NCI-H128 (cell line): ENCODE data around the gene HSD17B1.
"Not testable (repeated sequence)": the region's sequence is repeated elsewhere in the genome, so short reads cannot be mapped to it uniquely, and the experiment has no call there.

Experiments used
- DNase-seq: peaks from one replicate; lab custom pipeline; 2025; ENCODE audit not compliant: unreplicated experiment; lab: John Stamatoyannopoulos, UW

Gene HSD17B1

GRCh38 chr17:42545755-42546505 is 6.8 kb upstream of the HSD17B1 start:
- not testable (repeated sequence) for DNase-seq

GRCh38 chr17:42547001-42547461 is 5.7 kb upstream of the HSD17B1 start:
- no peak for DNase-seq

- DNase-seq, result no peak
These were observed 5.0 kb upstream of the HSD17B1 start for GRCh38 chr17:42547698-42548069.

DNA sequence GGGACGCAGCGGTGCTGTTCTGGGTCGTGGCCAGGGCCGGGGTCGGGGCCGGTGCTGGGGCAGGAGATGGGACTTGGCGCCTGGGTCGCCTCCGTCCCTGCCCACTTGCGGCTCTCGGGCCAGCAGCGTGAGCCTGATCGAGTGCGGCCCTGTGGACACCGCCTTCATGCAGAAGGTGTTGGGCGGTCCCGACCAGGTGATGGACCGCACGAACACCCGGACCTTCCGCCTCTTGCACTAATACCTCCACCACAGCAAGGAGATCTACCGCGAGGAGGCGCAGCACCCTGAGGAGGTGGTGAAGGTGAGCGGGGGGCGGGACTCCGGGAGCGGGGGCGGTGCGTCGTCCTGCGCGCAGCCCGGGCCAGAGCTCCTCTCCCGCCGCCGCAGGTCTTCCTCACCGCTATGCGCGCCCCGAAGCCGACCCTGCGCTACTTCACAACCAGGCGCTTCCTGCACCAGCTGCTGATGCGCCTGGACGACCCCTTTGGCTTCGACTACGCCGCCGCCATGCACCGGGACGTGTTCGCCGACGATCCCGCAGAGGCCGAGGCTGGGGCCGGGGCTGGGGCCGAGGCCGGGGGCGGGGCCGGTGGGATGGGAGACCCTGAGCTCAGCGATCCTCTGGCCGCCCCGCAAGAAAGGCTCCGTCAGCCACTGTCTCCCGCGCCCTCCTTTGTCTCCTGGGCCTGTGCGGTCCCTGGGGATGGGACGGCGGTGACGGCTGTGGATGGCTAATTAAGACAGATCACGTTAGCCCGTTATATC is 4.5 kb upstream of the HSD17B1 start:
- DNase-seq, result no peak

DNA sequence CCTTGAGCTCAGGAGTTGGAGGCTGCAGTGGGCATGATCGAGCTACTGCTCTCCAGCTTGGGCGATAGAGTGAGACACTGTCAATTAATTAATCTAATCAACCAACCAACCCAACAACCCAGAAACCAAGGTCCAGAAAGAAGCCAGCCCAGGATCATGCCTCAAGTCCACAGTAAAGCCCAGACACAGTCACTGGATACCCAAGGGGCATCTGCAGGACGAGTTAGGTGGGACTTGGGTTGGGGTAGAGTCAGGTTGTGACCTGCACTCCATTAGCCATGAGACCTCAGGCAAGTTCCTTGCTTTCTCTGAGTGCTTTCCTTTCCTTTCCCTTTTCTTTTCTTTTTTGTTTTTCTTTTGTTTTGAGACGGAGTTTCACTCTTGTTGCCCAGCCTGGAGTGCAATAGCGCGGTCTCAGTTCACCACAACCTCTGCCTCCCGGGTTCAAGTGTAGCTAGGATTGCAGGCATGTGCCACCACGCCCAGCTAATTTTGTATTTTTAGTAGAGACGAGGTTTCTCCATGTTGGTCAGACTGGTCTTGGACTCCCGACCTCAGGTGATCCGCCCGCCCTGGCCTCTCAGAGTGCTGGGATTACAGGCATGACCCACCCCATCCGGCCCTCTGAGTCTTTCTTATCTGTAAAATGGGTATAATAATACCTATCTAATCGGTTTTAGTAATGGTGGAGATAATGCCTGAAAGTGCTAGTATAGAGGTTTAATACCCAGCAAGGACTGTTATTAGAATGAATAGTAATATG is 3.5 kb upstream of the HSD17B1 start:
- no peak for DNase-seq

DNA sequence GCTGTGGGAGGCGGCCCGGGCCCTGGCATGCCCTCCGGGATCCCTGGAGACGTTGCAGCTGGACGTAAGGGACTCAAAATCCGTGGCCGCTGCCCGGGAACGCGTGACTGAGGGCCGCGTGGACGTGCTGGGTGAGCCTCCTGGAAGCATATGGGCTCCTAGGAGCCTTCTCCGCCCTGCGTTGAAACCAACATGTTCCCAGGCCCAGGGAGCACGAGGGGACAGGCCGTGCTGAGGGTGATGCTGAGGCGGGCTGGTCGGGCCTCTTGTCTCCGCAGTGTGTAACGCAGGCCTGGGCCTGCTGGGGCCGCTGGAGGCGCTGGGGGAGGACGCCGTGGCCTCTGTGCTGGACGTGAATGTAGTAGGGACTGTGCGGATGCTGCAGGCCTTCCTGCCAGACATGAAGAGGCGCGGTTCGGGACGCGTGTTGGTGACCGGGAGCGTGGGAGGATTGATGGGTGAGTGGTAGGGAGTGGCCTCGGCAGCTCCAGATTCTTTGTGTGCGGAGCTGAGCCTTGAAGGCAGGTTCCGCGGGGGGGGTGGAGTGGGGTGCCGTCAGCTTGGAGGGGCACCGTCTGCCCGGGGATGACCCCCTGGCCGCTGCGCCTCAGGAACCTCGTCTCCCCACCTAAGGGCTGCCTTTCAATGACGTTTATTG is 567 bp downstream of the HSD17B1 start:
- no peak for DNase-seq

GRCh38 chr17:42553866-42554249 is 1.1 kb downstream of the HSD17B1 start:
- no peak for DNase-seq

- DNase-seq, result peak; percentile 35
These were observed 1.8 kb downstream of the HSD17B1 start for GRCh38 chr17:42554250-42555121.

DNA sequence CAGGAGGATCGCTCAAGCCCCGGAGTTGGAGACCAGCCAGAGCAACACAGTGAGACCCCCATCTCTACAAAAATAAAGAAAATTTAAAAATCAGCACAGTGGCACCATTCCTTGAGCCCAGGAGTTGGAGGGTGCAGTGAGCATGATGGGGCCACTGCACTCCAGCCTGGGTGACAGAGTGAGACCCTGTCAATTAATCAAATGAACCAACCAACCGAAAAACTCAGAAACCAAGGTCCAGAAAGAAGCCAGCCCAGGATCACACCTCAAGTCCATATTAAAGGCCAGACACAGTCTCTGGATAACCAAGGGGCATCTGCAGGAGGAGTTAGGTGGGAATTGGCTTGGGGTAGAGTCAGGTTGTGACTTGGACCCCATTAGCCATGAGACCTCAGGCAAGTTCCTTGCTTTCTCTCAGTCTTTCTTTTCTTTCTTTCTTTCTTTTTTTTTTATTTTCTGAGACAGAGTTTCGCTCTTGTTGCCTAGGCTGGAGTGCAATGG is 2.4 kb downstream of the HSD17B1 start:
- DNase-seq, result no peak

DNA sequence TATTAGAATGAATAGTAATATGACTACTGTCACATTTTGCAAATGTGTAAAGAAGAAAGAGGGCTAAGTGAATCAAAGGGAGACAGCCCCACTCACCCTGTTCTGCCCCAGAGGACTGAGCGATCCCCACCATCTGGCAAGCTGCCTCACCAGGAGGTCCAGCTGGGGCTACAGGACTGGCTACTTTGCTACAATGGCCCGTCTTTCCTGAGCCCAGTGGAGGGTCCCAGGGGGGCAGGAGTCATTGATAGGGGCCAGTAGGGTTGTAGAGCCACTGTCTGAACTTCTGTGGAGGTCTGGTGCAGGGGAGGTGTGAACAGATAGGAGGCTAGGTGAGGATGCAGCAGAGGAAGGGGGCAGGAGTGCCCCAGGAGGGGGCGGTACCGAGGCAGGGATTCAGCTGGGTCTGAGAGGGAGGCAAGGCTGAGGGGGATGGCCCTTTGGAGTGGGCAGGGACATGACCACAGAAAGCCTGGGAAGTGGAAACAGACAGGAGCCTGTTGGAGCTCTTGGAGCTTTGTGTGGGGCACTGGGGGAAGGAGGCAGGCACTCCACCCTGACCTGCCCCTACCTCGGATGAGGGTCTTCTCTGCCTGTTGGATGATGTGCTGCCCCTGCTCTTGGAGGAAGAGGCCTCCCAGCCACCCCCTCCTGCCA is 3.4 kb downstream of the HSD17B1 start:
- DNase-seq, result not testable (repeated sequence)

DNA sequence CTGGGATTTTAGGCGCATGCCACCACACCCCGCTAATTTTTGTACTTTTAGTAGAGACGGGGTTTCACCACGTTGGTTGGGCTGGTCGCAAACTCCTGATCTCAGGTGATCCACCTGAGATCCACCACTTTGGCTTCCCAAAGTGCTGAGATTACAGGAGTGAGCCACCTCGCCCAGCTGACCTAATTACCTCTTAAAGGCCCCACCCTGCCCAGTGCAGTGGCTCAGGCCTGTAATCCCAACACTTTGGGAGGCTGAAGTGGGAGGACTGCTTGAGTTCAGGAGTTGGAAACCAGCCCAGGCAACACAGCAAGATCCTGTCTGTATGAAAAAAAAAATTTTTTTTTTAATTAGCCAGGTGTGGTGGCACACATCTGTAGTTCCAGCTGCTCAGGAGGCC is 6.4 kb downstream of the HSD17B1 start:
- no peak for DNase-seq

- DNase-seq, result no peak
These were observed 7.5 kb downstream of the HSD17B1 start for GRCh38 chr17:42560246-42560645.

- DNase-seq, result peak; percentile 89
These were observed 9.2 kb downstream of the HSD17B1 start, which contains the start of gene COASY for GRCh38 chr17:42561897-42562387. COASY (plus strand) TSS chr17:42562148; CDS start chr17:42562623, 475 bp downstream.

DNA sequence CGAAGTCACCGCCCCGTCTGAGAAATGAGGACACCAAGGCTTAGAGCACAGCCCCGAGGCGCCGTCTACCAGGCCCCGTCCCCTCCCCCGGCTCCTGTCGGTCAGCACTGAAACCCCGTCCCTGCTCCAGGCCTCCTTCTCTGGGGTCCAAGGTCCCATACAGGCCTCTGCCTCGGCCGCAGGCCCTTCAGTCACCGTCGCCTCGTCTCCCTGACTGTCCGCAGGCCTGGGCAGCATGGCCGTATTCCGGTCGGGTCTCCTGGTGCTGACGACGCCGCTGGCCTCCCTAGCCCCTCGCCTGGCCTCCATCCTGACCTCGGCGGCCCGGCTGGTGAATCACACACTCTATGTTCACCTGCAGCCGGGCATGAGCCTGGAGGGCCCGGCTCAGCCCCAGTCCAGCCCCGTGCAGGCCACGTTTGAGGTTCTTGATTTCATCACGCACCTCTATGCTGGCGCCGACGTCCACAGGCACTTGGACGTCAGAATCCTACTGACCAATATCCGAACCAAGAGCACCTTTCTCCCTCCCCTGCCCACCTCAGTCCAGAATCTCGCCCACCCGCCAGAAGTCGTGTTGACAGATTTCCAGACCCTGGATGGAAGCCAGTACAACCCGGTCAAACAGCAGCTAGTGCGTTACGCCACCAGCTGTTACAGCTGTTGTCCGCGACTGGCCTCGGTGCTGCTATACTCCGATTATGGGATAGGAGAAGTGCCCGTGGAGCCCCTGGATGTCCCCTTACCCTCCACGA is 9.8 kb downstream of the HSD17B1 start:
- DNase-seq, result no peak

DNA sequence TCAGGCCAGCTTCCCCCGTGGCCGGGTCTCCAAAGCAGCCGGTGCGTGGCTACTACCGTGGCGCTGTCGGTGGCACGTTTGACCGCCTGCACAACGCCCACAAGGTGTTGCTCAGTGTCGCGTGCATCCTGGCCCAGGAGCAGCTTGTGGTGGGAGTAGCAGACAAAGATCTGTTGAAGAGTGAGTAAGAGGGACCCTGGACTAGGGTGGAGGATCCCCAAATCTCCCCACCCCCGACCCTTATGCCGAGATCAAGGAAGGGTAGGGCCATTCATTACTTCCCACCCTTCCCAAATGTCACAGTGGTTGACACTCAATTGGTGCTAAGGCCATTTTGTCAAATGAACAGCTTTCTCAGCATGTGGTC is 10.4 kb downstream of the HSD17B1 start:
- no peak for DNase-seq

- no peak for DNase-seq
These were observed 10.8 kb downstream of the HSD17B1 start for GRCh38 chr17:42563543-42563942.

DNA sequence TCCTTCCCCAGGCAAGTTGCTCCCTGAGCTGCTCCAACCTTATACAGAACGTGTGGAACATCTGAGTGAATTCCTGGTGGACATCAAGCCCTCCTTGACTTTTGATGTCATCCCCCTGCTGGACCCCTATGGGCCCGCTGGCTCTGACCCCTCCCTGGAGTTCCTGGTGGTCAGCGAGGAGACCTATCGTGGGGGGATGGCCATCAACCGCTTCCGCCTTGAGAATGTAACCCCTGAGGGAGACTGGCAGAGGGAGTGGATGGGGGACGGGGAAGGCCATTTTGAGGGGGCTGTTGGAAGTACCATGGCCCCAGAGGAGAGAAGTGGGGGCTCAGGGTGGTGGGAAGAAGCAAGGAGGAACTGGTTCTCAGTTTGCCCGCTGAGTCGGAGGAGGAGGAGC is 11.2 kb downstream of the HSD17B1 start:
- no peak for DNase-seq

GRCh38 chr17:42564815-42565522 is 12.2 kb downstream of the HSD17B1 start:
- no peak for DNase-seq
